Measurements from ENCODE around the gene FAM168A.

Gene FAM168A

DNA sequence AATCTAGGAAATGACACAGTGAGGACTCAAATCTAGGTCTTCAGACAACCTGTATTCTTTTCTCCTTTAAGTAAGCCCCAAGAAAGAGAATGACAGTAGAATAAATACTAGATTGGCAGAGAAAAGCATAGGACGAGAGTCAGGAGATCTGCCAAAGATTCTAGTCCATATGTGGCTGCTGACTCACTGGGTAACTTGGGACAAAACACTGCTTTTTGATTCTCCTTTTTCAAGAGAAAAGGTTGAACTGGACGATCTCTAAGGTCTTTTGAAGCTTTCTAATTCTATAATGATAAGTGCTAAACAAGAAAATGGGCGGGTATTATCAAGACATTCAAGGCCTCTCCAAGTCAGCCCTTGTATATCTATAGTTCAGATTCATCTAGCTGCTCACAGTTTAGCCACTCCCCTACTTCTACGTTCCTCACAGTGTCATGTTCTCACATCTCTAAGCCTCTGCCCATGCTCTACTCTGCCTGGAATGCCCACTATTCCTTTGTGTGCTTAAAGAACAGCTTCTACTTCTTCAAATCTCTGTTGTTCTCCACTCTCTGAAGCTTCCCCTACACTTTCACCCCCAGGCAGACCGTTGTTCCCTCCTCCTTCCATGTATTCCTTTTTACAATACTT, 168.7 kb downstream of the FAM168A start:
- Mint-ChIP-seq H3K27ac (peak overlapping the region; percentile 6), H3K4me1 (peaks cover 11% of the 10 kb centered on the region), H3K36me3 (peaks cover 5% of the 10 kb centered on the region), H3K9me3 (no peaks in the 10 kb centered on the region), H3K4me3 (no peak overlapping the region)
- no peak for ATAC-seq
- no peak for DNase-seq (ENCODE audit: low spot score in 2 of 2)

DNA sequence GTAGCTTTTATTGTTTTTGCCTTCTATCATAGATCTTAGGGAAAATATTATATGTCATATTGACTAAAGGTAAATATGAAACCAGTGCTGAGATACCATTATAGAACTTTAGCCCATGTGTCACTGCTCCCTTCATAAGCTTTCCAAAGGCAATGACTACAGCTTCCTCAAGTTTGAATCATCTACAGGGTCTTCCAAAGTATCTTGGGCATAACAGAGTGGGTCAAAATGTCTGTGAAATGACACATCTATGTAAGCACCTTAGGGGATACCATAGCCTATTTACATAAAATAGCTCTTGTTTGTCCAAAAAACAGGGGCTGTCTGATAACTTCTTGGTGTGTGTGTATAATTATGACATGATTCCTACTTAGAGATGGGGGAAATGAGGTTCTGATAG, 169.2 kb downstream of the FAM168A start:
- no peak for ATAC-seq
- no peak for DNase-seq (ENCODE audit: low spot score in 2 of 2)
- peaks cover 11% of the 10 kb centered on the region for H3K4me1 Mint-ChIP-seq
- no peaks in the 10 kb centered on the region for H3K9me3 Mint-ChIP-seq
- H3K4me3 Mint-ChIP-seq, result no peak overlapping the region
- peak overlapping the region; percentile 6 for H3K27ac Mint-ChIP-seq
- H3K36me3 Mint-ChIP-seq, result peaks cover 5% of the 10 kb centered on the region

DNA sequence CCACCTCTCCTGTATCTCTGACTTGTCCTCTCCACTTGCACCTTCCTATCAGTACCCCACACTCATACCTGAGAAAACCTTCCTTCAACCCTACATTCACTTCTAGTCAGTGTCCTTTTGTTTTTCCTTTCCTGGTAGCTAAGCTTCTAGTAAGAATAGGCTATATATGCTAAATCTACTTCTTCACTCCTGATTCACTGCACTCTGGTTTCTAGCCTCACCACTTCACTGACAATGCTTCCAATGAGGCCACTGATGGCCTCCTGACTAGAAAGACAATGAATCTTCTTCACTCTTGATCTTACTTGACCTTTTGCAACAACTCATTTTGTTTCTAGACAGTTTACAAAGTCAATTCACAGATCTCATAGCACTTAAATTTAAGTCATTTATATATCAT, 169.7 kb downstream of the FAM168A start:
- H3K36me3 Mint-ChIP-seq, result peaks cover 5% of the 10 kb centered on the region
- peaks cover 11% of the 10 kb centered on the region for H3K4me1 Mint-ChIP-seq
- DNase-seq (ENCODE audit: low spot score in 2 of 2) (no peak), ATAC-seq (peak; percentile 79)
- H3K4me3 Mint-ChIP-seq, result no peak overlapping the region
- no peaks in the 10 kb centered on the region for H3K9me3 Mint-ChIP-seq
- H3K27ac Mint-ChIP-seq, result peak overlapping the region; percentile 1

DNA sequence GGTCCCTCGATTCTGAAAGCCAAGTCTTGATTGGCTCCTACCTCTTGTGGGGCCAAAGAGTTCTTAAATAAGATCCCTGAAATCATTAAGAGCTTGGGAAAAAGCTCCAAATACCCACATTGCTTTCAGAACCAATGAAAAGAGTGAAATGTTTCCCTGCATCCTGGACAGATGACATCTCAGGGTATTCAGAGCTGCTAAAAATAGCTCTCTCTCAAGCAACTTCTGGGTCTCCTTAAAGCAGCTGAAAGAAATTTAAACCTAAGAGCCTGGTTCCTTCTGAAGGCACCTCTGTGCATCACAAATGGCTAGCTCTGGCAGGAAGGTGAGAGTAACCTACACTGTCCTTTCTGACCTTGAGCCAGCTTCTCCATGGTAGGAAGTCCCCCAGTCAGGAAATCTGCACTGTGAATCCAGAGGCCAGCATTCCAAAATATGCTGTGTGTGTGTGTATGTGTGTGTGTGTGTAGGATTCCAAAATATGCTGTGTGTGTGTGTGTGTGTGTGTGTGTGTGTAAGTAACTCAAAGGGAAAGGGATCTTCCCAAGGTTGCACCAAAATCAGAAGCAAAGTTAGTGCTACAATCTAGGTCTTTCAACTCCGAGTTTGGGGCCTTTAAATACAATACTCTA, 171.6 kb downstream of the FAM168A start:
- ATAC-seq (no peak), DNase-seq (ENCODE audit: low spot score in 2 of 2) (no peak)
- Mint-ChIP-seq H3K4me3 (no peak overlapping the region), H3K9me3 (no peaks in the 10 kb centered on the region), H3K4me1 (peaks cover 11% of the 10 kb centered on the region), H3K27ac (no peak overlapping the region), H3K36me3 (peaks cover 5% of the 10 kb centered on the region)

DNA sequence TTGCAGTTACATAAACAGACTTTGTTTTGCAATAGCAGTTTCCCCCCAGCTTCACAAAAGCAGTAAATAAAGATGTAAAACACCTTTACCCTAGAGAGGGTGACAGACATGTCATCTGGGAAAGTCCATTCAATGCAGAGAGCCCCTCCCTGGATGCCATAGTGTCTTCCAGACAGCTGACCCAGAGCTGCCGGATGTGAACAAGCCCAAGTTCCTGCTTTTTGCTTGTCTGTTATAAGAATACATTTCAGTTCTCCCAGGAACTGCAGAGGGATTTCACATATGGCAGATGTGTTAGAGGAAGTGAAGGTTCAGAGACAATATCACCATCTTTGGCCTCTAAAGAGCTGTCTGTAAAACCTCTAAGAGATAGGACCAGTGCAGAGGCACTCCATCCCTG, 172.8 kb downstream of the FAM168A start:
- Mint-ChIP-seq H3K27ac (no peak overlapping the region), H3K4me1 (peaks cover 11% of the 10 kb centered on the region), H3K4me3 (no peak overlapping the region), H3K36me3 (peaks cover 5% of the 10 kb centered on the region), H3K9me3 (no peaks in the 10 kb centered on the region)
- DNase-seq (ENCODE audit: low spot score in 2 of 2) (no peak), ATAC-seq (no peak)

DNA sequence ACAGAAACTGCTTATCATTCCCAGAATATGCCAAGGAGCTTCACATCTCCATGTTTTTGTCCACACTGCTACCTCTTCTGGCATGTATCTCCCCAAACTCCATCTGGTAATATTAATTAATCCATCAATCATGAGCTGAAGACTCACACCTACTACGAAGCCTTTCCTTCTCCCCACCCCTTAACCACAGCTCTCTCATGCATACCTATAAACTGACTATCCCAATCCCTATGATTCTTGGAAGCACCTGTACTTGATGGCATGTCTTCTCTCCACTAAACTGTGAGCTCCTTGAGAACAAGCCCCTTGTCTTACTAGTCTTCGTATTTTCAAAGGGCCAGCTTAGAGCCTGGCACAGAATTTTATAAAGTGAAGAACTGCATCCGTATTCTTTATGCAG, 174.4 kb downstream of the FAM168A start:
- Mint-ChIP-seq H3K36me3 (peaks cover 6% of the 10 kb centered on the region), H3K27ac (no peak overlapping the region), H3K4me3 (no peak overlapping the region), H3K9me3 (no peaks in the 10 kb centered on the region), H3K4me1 (peaks cover 10% of the 10 kb centered on the region)
- ATAC-seq, result no peak
- DNase-seq (ENCODE audit: low spot score in 2 of 2), result no peak

DNA sequence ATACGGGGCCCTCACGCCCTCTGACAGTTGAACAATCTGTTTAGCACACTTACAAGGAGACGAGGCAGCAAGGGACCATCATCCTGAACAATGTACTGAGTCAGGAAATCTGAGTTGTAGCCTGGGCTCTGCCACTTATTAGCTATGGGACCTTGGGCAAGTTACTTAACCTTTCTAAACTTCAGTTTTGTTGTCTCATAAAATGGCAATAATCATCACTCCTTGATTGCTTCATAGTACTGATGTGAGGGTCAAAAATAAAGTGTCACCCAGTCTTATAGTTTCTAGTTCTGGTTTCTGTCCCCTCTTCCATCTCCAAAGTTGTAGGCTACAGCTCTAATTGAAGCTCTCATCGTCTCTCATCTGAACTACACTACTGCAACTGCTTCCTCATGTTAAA, 175.0 kb downstream of the FAM168A start:
- H3K36me3 Mint-ChIP-seq, result peaks cover 6% of the 10 kb centered on the region
- no peak overlapping the region for H3K4me3 Mint-ChIP-seq
- DNase-seq (ENCODE audit: low spot score in 2 of 2) (no peak), ATAC-seq (no peak)
- no peak overlapping the region for H3K27ac Mint-ChIP-seq
- H3K4me1 Mint-ChIP-seq, result peaks cover 4% of the 10 kb centered on the region
- no peaks in the 10 kb centered on the region for H3K9me3 Mint-ChIP-seq

DNA sequence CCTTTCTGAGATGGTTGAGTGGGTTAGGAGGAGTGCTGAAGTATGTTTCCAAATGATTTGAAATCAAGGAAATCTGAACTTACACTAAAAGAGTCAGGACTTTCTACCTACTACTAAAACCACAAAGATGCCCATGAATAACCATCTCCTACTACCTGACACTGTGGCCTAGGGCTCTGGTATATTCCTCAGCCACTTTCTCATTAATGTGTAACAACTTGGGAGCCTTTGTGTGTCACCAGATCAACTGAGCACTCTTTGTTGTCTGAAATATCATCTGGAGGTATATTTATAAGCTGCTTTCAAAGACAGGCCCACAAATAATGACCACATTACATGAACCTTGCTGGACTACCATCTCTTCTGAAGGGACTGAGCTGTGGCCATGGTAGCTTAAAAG, 177.8 kb downstream of the FAM168A start:
- Mint-ChIP-seq H3K4me1 (peaks cover 2% of the 10 kb centered on the region), H3K9me3 (no peaks in the 10 kb centered on the region), H3K4me3 (no peak overlapping the region), H3K27ac (peak overlapping the region; percentile 65), H3K36me3 (peaks cover 6% of the 10 kb centered on the region)
- ATAC-seq, result no peak
- DNase-seq (ENCODE audit: low spot score in 2 of 2), result no peak

DNA sequence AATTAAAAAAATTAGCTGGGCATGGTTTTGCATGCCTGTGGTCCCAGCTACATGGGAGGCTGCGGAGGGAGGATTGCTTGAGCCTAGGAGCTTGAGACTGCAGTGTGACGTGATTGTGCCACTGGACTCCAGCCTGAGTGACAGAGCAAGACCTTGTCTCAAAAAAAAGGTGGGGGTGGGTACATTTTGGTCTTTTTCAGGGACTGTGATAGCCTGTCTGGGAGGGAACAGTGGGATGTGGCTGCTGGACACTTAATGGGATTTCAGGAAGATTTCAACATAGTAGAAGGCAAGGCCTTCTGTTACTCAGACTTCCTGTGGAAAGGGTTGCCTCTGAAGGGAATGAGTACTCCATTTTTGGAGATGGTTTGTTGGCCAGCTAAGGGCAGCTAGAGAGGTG, 181.1 kb downstream of the FAM168A start:
- no peak for DNase-seq (ENCODE audit: low spot score in 2 of 2)
- Mint-ChIP-seq H3K9me3 (no peaks in the 10 kb centered on the region), H3K4me3 (no peak overlapping the region), H3K4me1 (peaks cover 11% of the 10 kb centered on the region), H3K27ac (peak overlapping the region; percentile 49), H3K36me3 (peaks cover 14% of the 10 kb centered on the region)
- no peak for ATAC-seq

DNA sequence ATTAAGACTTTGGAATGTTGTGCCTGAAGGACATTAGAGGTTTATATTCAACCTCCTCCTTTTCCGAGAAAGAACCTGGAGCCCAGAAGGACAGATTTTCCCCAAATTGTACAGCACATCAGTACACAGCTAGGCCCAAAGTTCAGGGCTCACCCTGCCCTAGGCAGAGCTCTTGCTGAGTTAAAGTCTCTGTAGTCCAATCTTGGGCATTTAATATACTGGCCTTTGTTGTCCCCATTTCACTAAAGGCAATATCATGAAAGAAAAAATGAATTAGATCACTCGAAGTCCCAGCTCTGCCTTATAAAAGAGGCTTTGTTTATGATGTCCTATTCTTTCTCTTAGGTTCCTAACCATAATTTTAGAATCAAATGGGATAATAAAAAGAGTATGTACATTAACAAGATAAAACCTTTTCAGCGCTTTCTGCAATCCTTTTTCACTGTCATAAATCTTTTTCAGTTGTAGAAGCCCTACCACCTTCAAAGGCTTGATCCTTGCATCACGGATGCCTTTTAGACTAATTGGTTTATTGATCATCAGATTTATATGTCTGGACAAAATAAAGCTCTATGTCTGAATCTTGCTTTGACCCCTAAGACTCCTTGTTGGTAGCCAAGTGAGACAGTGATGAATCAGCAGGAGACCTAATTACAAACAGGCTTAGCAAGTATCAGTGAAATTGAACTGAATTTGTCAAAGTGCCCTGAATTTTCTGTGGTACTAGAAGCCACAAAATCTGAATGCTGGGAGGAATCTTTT, 181.9 kb downstream of the FAM168A start:
- Mint-ChIP-seq H3K4me3 (no peak overlapping the region), H3K27ac (peak overlapping the region; percentile 49), H3K36me3 (peaks cover 16% of the 10 kb centered on the region), H3K9me3 (no peaks in the 10 kb centered on the region), H3K4me1 (peaks cover 11% of the 10 kb centered on the region)
- DNase-seq (ENCODE audit: low spot score in 2 of 2) (no peak), ATAC-seq (no peak)

DNA sequence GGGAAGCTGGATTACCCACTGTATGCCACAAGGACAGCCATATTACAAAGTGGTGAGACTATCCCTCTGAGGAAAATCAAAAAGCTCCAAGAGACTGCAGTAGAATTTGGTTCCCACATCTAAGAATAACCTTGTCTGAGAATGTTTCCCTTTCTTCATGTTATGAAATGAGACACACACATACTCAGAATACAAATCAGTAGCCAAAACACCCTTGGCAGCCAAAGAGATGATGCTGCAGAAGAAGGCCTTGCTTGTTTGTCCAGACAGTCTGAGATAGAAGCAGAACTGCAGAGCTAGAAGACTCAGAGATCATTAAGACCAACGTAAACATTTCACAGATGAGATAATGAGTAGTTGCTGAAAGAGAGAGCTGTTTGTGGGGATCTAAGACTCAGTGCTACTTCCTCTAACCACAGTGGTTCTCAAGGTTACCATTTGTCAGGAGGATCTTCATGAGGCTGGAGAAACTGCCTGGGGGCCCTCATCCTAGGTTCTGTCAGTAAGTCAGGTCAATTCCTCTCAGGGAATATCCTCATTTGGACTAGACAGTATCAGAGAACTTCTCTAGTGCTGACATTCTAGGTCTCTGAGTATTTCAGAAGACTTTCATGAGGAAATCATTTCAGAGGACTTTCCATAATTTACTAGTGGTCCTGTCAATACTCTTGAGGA, 182.8 kb downstream of the FAM168A start:
- DNase-seq (ENCODE audit: low spot score in 2 of 2) (no peak), ATAC-seq (peak; percentile 64)
- H3K4me1 Mint-ChIP-seq, result peaks cover 11% of the 10 kb centered on the region
- H3K27ac Mint-ChIP-seq, result no peak overlapping the region
- peaks cover 25% of the 10 kb centered on the region for H3K36me3 Mint-ChIP-seq
- no peak overlapping the region for H3K4me3 Mint-ChIP-seq
- H3K9me3 Mint-ChIP-seq, result no peaks in the 10 kb centered on the region

DNA sequence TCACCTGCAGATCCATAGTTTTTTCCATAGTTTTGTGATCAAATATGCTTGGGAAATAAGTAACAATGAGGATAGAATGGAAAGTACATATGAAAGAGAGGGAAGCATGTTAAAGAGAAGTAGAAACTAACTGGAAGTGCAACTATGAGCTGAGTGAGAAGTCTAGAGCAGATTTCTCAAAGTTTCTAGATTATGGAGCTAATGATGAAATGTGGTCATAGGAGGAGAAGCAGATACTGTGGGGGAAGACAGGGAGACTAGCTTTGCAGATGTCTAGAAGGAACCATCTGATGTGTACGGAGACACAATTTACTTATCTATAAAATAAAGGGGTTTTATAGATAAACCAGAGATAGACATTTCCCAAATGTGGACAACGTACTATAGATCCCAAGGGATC, 184.7 kb downstream of the FAM168A start:
- H3K27ac Mint-ChIP-seq, result peak overlapping the region; percentile 1
- DNase-seq (ENCODE audit: low spot score in 2 of 2), result no peak
- H3K9me3 Mint-ChIP-seq, result no peaks in the 10 kb centered on the region
- H3K4me3 Mint-ChIP-seq, result no peak overlapping the region
- H3K4me1 Mint-ChIP-seq, result peaks cover 11% of the 10 kb centered on the region
- H3K36me3 Mint-ChIP-seq, result peaks cover 27% of the 10 kb centered on the region
- no peak for ATAC-seq

DNA sequence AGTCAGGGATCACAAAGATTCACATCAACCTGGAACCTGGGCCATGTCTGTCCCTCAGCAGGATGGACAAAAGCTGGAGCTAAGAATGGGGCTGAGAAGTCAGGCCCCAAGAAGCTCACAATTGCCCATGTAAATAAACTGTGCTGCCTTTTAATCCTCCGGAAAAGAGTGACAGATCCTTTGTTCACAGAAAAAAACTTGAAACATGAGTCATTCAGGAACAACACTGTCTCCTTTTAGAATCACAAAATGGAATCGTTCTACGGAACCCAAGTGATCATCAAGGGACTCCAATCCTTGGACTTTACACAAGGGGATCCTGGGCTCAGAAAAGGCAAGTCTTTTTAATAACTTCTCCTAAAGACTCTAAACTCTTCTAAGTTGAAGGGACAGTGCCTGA, 185.6 kb downstream of the FAM168A start:
- ATAC-seq (no peak), DNase-seq (ENCODE audit: low spot score in 2 of 2) (no peak)
- H3K9me3 Mint-ChIP-seq, result no peaks in the 10 kb centered on the region
- H3K27ac Mint-ChIP-seq, result peak overlapping the region; percentile 1
- H3K4me1 Mint-ChIP-seq, result peaks cover 16% of the 10 kb centered on the region
- no peak overlapping the region for H3K4me3 Mint-ChIP-seq
- H3K36me3 Mint-ChIP-seq, result peaks cover 34% of the 10 kb centered on the region

DNA sequence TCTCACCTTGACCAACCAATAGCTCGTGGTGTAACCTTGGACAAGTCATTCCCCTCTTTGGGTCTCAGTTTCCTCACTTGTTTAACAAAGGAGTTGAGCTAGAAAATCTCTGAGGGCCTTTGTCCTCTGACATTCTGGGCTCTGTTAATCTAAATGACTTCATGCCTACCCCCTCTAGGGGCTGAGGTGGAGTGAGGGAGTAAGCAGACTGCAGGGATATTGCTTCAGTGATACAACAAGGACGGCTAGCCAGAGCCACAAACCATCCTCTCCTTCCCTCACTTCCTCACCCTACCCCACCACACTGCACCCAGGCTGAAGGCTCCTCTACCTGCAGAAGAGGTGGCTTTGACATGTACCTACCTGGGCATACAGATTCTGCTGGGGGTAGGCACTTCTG, 186.9 kb downstream of the FAM168A start:
- Mint-ChIP-seq H3K36me3 (peaks cover 37% of the 10 kb centered on the region), H3K9me3 (no peaks in the 10 kb centered on the region), H3K27ac (peak overlapping the region; percentile 43), H3K4me1 (peaks cover 16% of the 10 kb centered on the region), H3K4me3 (no peak overlapping the region)
- peak; percentile 12 for ATAC-seq
- no peak for DNase-seq (ENCODE audit: low spot score in 2 of 2)

DNA sequence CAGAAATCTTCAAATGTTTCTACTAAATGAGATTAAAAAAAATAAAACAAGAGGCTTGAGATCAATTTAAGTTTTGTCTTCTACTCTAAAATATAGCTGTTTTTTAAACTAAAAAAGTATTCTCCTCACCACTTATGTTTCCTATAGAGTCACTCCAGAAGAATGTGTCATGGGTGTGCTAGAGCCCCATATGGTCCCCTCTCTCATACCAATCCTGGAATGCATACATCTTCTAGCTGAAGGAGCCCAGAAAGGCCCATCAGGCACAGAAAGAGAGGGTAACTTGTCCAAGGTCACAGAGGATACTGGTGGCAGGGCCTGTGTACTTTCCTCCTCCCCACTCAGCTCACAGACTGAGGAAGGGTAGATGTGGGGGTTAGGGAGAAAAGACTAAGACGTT, 187.3 kb downstream of the FAM168A start:
- H3K27ac Mint-ChIP-seq, result peak overlapping the region; percentile 43
- DNase-seq (ENCODE audit: low spot score in 2 of 2), result no peak
- ATAC-seq, result no peak
- H3K4me3 Mint-ChIP-seq, result no peak overlapping the region
- no peaks in the 10 kb centered on the region for H3K9me3 Mint-ChIP-seq
- H3K36me3 Mint-ChIP-seq, result peaks cover 41% of the 10 kb centered on the region
- peaks cover 16% of the 10 kb centered on the region for H3K4me1 Mint-ChIP-seq

All from stimulated activated effector memory CD8-positive, alpha-beta T cell treated with anti-CD3 and anti-CD28 coated beads, Interleukin-12 subunit alpha, Interleukin-12 subunit beta, amount 100 ng/mL, for 72 hours (primary cell).